Diencephalon (tissue), 1 donor: ENCODE measurements around the gene IZUMO1R. TPM values are rescaled to one million over a fixed set of nuclear protein-coding genes. Genes with fewer than 3 reads are reported as not detected.

ENCODE experiments used
- total RNA-seq: library from RNA; depleted of rRNA; stranded (reverse); fragments of >200 nt; gene quantifications from one replicate; pipeline ENCODE4 v1.2.3, GENCODE V29; 2014

The IZUMO1R gene
- not detected for total RNA-seq

GRCh38 chr11:94303966-94304958 is at the start of gene IZUMO1R:
TSS of gene IZUMO1R (plus strand) at chr11:94304580. CDS start at chr11:94305637, 1,057 bp downstream.

Other genes starting within 250 kb of the IZUMO1R start
- 141 TPM for gene PANX1, start 175.7 kb upstream of the IZUMO1R start, total RNA-seq
- gene GPR83, start 96.8 kb downstream of the IZUMO1R start, total RNA-seq = 4.4 TPM
- 15.2 TPM for gene MRE11, start 189.3 kb downstream of the IZUMO1R start, total RNA-seq
- gene ANKRD49, start 189.4 kb downstream of the IZUMO1R start, total RNA-seq = 18.0 TPM
- gene C11orf97, start 207.9 kb downstream of the IZUMO1R start, total RNA-seq = 2.5 TPM
- 6.9 TPM for gene FUT4, start 239.3 kb downstream of the IZUMO1R start, total RNA-seq